ENCODE measurements around the gene NAA30.

Gene NAA30

DNA sequence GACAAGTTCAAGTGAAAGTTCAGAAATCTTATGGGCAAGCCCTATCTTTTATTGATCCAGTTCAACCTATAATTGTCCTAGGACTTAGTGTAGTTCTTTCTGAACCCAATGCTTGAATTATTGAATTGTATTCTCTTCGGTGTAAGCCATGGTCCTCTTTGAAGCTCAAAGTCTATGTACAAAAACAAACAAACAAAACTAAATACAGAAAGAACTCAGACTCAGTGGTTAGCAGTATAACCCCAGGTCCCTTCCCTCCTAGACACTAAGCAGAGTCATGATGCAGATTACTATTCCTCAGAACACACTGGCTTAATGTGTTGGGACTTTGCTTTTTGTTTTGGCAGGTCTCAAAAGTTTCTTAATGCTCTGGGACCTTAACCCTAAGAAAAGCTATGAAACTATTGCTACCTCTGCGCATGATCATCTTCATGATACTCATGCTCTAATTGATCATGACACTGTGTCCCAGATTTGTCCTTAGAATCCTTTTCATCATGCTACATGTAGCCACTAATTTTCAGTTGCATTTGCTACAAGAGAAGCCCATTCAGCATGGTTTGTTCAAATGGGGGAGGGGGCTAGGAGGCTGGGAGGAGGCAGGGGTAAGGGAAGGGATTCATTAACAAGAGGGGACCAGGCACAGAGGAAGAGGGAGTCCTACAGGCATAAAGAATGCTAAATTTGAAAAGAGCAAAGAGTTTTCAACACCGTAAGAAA is 35.1 kb upstream of the NAA30 start:
- TF ChIP-seq CREB1 (IDR thresholded peaks at IDR 0.05; ENCODE audit: low read depth) (no peak), CEBPB (IDR thresholded peaks at IDR 0.05) (no peak), TEAD4 (IDR thresholded peaks at IDR 0.05) (no peak), NFIC (IDR thresholded peaks at IDR 0.05) (no peak), ZBTB7A (IDR thresholded peaks at IDR 0.05; ENCODE audit: low read depth) (no peak), EGR1 (IDR thresholded peaks at IDR 0.05) (no peak)
- TF ChIP-seq, protein P1, sequence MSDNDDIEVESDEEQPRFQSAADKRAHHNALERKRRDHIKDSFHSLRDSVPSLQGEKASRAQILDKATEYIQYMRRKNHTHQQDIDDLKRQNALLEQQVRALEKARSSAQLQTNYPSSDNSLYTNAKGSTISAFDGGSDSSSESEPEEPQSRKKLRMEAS (IDR thresholded peaks at IDR 0.05) = no peak

DNA sequence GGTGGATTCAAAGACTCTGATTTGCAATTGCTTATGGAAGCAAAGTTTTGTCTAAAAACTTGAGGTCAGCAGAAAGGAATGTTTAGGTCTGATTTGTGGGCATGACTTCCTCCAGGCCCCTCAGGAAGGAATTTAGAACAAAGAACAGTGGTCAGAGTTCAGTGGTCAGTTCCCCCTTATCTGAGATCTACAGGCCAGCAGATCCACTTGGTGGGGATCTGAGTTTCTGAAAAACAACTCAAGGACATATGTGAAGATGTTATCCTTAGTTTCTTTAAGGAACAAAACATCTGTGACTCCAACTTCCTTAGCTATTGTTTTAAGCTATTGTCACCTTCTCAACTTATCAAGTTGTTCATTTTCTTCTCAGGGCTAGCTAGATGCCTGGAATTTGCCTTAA is 28.0 kb upstream of the NAA30 start:
- TF ChIP-seq RAD21 (IDR thresholded peaks at IDR 0.05; ENCODE audit: low read depth) (no peak), ZBTB7A (IDR thresholded peaks at IDR 0.05; ENCODE audit: low read depth) (no peak), FOXM1 (IDR thresholded peaks at IDR 0.05; ENCODE audit: borderline replicate concordance, low read depth) (no peak), TAF1 (IDR thresholded peaks at IDR 0.05; ENCODE audit: low read depth) (no peak), EP300 (IDR thresholded peaks at IDR 0.05; ENCODE audit: borderline replicate concordance) (no peak)
- TF ChIP-seq, protein P1 (IDR thresholded peaks at IDR 0.05) = no peak

GRCh38 chr14:57364659-57365450 is 25.5 kb upstream of the NAA30 start:
- TF ChIP-seq NFIC (IDR thresholded peaks at IDR 0.05) (no peak), ZBTB7A (IDR thresholded peaks at IDR 0.05; ENCODE audit: low read depth) (no peak), EP300 (IDR thresholded peaks at IDR 0.05; ENCODE audit: borderline replicate concordance) (no peak), TAF1 (IDR thresholded peaks at IDR 0.05; ENCODE audit: low read depth) (no peak), CREB1 (IDR thresholded peaks at IDR 0.05; ENCODE audit: low read depth) (no peak), RAD21 (IDR thresholded peaks at IDR 0.05; ENCODE audit: low read depth) (no peak), FOXM1 (IDR thresholded peaks at IDR 0.05; ENCODE audit: borderline replicate concordance, low read depth) (no peak), EGR1 (IDR thresholded peaks at IDR 0.05) (no peak), YY1 (IDR thresholded peaks at IDR 0.05; ENCODE audit: low read depth) (no peak), TCF12 (IDR thresholded peaks at IDR 0.05; ENCODE audit: low read depth) (no peak)
- TF ChIP-seq, protein P2, sequence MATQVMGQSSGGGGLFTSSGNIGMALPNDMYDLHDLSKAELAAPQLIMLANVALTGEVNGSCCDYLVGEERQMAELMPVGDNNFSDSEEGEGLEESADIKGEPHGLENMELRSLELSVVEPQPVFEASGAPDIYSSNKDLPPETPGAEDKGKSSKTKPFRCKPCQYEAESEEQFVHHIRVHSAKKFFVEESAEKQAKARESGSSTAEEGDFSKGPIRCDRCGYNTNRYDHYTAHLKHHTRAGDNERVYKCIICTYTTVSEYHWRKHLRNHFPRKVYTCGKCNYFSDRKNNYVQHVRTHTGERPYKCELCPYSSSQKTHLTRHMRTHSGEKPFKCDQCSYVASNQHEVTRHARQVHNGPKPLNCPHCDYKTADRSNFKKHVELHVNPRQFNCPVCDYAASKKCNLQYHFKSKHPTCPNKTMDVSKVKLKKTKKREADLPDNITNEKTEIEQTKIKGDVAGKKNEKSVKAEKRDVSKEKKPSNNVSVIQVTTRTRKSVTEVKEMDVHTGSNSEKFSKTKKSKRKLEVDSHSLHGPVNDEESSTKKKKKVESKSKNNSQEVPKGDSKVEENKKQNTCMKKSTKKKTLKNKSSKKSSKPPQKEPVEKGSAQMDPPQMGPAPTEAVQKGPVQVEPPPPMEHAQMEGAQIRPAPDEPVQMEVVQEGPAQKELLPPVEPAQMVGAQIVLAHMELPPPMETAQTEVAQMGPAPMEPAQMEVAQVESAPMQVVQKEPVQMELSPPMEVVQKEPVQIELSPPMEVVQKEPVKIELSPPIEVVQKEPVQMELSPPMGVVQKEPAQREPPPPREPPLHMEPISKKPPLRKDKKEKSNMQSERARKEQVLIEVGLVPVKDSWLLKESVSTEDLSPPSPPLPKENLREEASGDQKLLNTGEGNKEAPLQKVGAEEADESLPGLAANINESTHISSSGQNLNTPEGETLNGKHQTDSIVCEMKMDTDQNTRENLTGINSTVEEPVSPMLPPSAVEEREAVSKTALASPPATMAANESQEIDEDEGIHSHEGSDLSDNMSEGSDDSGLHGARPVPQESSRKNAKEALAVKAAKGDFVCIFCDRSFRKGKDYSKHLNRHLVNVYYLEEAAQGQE (IDR thresholded peaks at IDR 0.05; ENCODE audit: low read depth) = no peak
- TF ChIP-seq, protein P3, sequence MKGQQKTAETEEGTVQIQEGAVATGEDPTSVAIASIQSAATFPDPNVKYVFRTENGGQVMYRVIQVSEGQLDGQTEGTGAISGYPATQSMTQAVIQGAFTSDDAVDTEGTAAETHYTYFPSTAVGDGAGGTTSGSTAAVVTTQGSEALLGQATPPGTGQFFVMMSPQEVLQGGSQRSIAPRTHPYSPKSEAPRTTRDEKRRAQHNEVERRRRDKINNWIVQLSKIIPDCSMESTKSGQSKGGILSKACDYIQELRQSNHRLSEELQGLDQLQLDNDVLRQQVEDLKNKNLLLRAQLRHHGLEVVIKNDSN (IDR thresholded peaks at IDR 0.05) = no peak
- TF ChIP-seq, protein P1 (IDR thresholded peaks at IDR 0.05) = no peak

DNA sequence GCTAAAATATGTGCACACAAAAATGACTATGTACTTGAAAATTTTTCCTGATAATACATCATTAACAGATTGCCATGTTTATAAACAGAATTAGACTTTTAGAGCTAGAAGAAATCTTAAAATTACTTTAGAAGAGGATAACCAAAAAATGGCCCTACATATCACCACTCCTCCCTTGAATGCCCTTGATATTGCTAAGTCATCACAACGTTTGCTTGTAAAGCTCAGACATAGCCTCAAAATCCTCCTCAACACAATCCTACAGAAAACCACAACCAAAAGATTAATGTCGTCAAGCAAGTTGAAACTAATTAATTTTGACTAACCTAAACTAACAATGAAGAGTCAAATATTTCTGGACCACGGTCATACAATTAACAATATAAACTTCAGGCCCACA is 19.4 kb upstream of the NAA30 start:
- no peak for TF ChIP-seq EGR1 (IDR thresholded peaks at IDR 0.05)
- TF ChIP-seq, protein P3 (IDR thresholded peaks at IDR 0.05) = no peak
- no peak for TF ChIP-seq CREB1 (IDR thresholded peaks at IDR 0.05; ENCODE audit: low read depth)
- TF ChIP-seq, protein P1 (IDR thresholded peaks at IDR 0.05) = no peak
- TF ChIP-seq RAD21 (IDR thresholded peaks at IDR 0.05; ENCODE audit: low read depth) = no peak
- TF ChIP-seq EP300 (IDR thresholded peaks at IDR 0.05; ENCODE audit: borderline replicate concordance) = no peak
- TF ChIP-seq NFIC (IDR thresholded peaks at IDR 0.05) = no peak
- TF ChIP-seq FOXM1 (IDR thresholded peaks at IDR 0.05; ENCODE audit: borderline replicate concordance, low read depth) = no peak
- TF ChIP-seq TEAD4 (IDR thresholded peaks at IDR 0.05) = no peak
- TF ChIP-seq YY1 (IDR thresholded peaks at IDR 0.05; ENCODE audit: low read depth) = no peak
- TF ChIP-seq ZBTB7A (IDR thresholded peaks at IDR 0.05; ENCODE audit: low read depth) = no peak
- TF ChIP-seq TAF1 (IDR thresholded peaks at IDR 0.05; ENCODE audit: low read depth) = no peak
- TF ChIP-seq, protein P2 (IDR thresholded peaks at IDR 0.05; ENCODE audit: low read depth) = no peak
- TF ChIP-seq TCF12 (IDR thresholded peaks at IDR 0.05; ENCODE audit: low read depth) = no peak
- TF ChIP-seq CEBPB (IDR thresholded peaks at IDR 0.05) = no peak

DNA sequence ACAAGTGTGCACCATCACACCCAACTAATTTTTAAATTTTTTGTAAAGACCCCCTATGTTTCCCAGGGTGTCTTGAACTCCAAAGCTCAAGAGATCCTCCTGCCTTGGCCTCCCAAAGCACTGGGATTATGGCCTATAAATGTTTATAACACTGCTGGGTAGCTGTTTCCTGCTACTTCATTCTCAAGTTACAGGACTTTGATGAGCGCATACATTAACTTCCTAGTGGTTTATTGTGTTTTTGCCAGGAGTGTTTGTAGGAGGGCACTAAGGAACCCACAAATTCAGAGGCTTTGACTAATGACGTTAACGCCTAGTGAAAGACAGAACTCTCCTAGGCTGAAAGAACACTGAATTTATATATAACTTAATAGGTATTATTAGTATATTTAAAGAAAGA is 15.2 kb upstream of the NAA30 start:
- TF ChIP-seq, protein P2 (IDR thresholded peaks at IDR 0.05; ENCODE audit: low read depth) = no peak
- no peak for TF ChIP-seq CREB1 (IDR thresholded peaks at IDR 0.05; ENCODE audit: low read depth)
- TF ChIP-seq, protein P1 (IDR thresholded peaks at IDR 0.05) = no peak
- no peak for TF ChIP-seq TEAD4 (IDR thresholded peaks at IDR 0.05)
- no peak for TF ChIP-seq YY1 (IDR thresholded peaks at IDR 0.05; ENCODE audit: low read depth)
- TF ChIP-seq FOXM1 (IDR thresholded peaks at IDR 0.05; ENCODE audit: borderline replicate concordance, low read depth) = no peak
- no peak for TF ChIP-seq ZBTB7A (IDR thresholded peaks at IDR 0.05; ENCODE audit: low read depth)
- TF ChIP-seq RAD21 (IDR thresholded peaks at IDR 0.05; ENCODE audit: low read depth) = no peak
- TF ChIP-seq EP300 (IDR thresholded peaks at IDR 0.05; ENCODE audit: borderline replicate concordance) = no peak
- TF ChIP-seq, protein P3 (IDR thresholded peaks at IDR 0.05) = no peak
- TF ChIP-seq TAF1 (IDR thresholded peaks at IDR 0.05; ENCODE audit: low read depth) = no peak
- TF ChIP-seq TCF12 (IDR thresholded peaks at IDR 0.05; ENCODE audit: low read depth) = no peak
- TF ChIP-seq EGR1 (IDR thresholded peaks at IDR 0.05) = no peak
- TF ChIP-seq NFIC (IDR thresholded peaks at IDR 0.05) = no peak

Measured in Ishikawa (cell line).